Neural cell (in vitro differentiated cells): ENCODE data around the gene EXOC2. TPM values are rescaled to one million over a fixed set of nuclear protein-coding genes. Genes with fewer than 3 reads are reported as not detected.

ENCODE experiments used
- H2AFZ ChIP-seq: fragments of 200-600, 300-800 bp; sonication (generic), shearing (Covaris generic); 2 replicates; pipeline ENCODE4 v1.6.0; 2014; ENCODE audit warnings: low read depth, mild to moderate bottlenecking, antibody characterized with exemption, low read length, moderate library complexity
- H3F3A ChIP-seq: fragments of 200-600 bp; shearing (Covaris generic); 2 replicates; pipeline ENCODE4 v1.6.1; 2016; ENCODE audit warnings: mild to moderate bottlenecking, moderate library complexity, mixed read lengths, antibody characterized with exemption, low read length; ENCODE audit not compliant: insufficient read depth, poor library complexity, severe bottlenecking
- H3K27ac ChIP-seq: fragments of 200-600, 300-800 bp; sonication (generic), shearing (Covaris generic); 2 replicates; pipeline ENCODE4 v1.5.1; 2014; ENCODE audit warnings: mild to moderate bottlenecking, low read length, moderate library complexity
- H3K27me3 ChIP-seq: fragments of 300-800, 200-600 bp; sonication (generic), shearing (Covaris generic); 2 replicates; pipeline ENCODE4 v1.6.0; 2014; ENCODE audit warnings: mild to moderate bottlenecking, low read depth, low read length, moderate library complexity; ENCODE audit not compliant: insufficient read depth
- H3K36me3 ChIP-seq: fragments of 300-800, 200-600 bp; sonication (generic), shearing (Covaris generic); 2 replicates; pipeline ENCODE4 v1.5.1; 2014; ENCODE audit warnings: mild to moderate bottlenecking, antibody characterized with exemption, low read length, moderate library complexity; ENCODE audit not compliant: insufficient read depth
- H3K4me2 ChIP-seq: fragments of 300-800, 200-600 bp; sonication (generic), shearing (Covaris generic); 2 replicates; pipeline ENCODE4 v1.6.0; 2014; ENCODE audit warnings: mild to moderate bottlenecking, low read length
- H3K4me3 ChIP-seq: fragments of 300-800, 200-600 bp; sonication (generic), shearing (Covaris generic); 2 replicates; pipeline ENCODE4 v1.5.1; 2014; ENCODE audit warnings: mild to moderate bottlenecking, low read length, moderate library complexity
- H3K79me2 ChIP-seq: fragments of 200-600 bp; shearing (Covaris generic); replicated peaks from 2 replicates; pipeline ENCODE4 v1.6.0; 2014; ENCODE audit warnings: mild to moderate bottlenecking, low read length, moderate library complexity; ENCODE audit not compliant: insufficient read depth
- H3K9ac ChIP-seq: fragments of 300-800, 200-600 bp; sonication (generic), shearing (Covaris generic); 2 replicates; pipeline ENCODE4 v1.6.1; 2016; ENCODE audit warnings: mild to moderate bottlenecking, low read length, mixed read lengths
- H3K9me2 ChIP-seq: fragments of 200-600 bp; shearing (Covaris generic); 2 replicates; pipeline ENCODE4 v1.6.1; 2016; ENCODE audit warnings: mild to moderate bottlenecking, low read length, mixed read lengths; ENCODE audit not compliant: insufficient read depth
- H3K9me3 ChIP-seq: fragments of 200-600, 300-800 bp; sonication (generic), shearing (Covaris generic); 2 replicates; pipeline ENCODE4 v1.6.1; 2016; ENCODE audit warnings: mild to moderate bottlenecking, mixed run types, low read length, moderate library complexity, mixed read lengths
- H4K20me1 ChIP-seq: fragments of 200-600 bp; shearing (Covaris generic); 2 replicates; pipeline ENCODE4 v1.6.1; 2016; ENCODE audit warnings: mild to moderate bottlenecking, mixed run types; ENCODE audit not compliant: insufficient read depth
- CTCF ChIP-seq: fragments of 450-650 bp; IDR thresholded peaks from 2 replicates; pipeline ENCODE4 v1.5.1; 2014; ENCODE audit warnings: antibody characterized with exemption, mild to moderate bottlenecking, moderate library complexity; ENCODE audit not compliant: poor library complexity, severe bottlenecking
- EP300 ChIP-seq: fragments of 450-650 bp; conservative IDR thresholded peaks from 2 replicates; pipeline ENCODE4 v1.6.1; 2014; ENCODE audit warnings: antibody characterized with exemption, mild to moderate bottlenecking, moderate library complexity; ENCODE audit not compliant: poor library complexity, severe bottlenecking
- EZH2 ChIP-seq: fragments of 200-600, 300-800 bp; shearing (Covaris generic), sonication (generic); IDR thresholded peaks from 2 replicates; pipeline ENCODE4 v1.6.1; 2014; ENCODE audit warnings: antibody characterized with exemption, low read length, borderline replicate concordance, mild to moderate bottlenecking; ENCODE audit not compliant: insufficient read depth, poor library complexity, severe bottlenecking
- MXI1 ChIP-seq: fragments of 450-650 bp; conservative IDR thresholded peaks from 2 replicates; pipeline ENCODE4 v1.6.1; 2014; ENCODE audit warnings: antibody characterized with exemption, mild to moderate bottlenecking; ENCODE audit not compliant: poor library complexity, severe bottlenecking
- POLR2AphosphoS5 ChIP-seq: IDR thresholded peaks from 2 replicates; pipeline ENCODE4 v1.6.1; 2012
- RAD21 ChIP-seq: fragments of 450-650 bp; conservative IDR thresholded peaks from 2 replicates; pipeline ENCODE4 v1.6.1; 2014; ENCODE audit warnings: antibody characterized with exemption, mild to moderate bottlenecking, moderate library complexity
- REST ChIP-seq: IDR thresholded peaks from 2 replicates; pipeline ENCODE4 v1.6.1; 2012; ENCODE audit warnings: borderline replicate concordance
- SMC3 ChIP-seq: fragments of 450-650 bp; conservative IDR thresholded peaks from 2 replicates; pipeline ENCODE4 v1.6.1; 2014; ENCODE audit warnings: antibody characterized with exemption, mild to moderate bottlenecking, moderate library complexity; ENCODE audit not compliant: poor library complexity
- TAF1 ChIP-seq: IDR thresholded peaks from 2 replicates; pipeline ENCODE4 v1.6.1; 2012; ENCODE audit warnings: low read depth
- polyA plus RNA-seq: library from polyadenylated mRNA; depleted of rRNA; stranded (reverse); fragments of >200 nt; gene quantifications from 2 replicates; pipeline ENCODE4 v1.2.3, GENCODE V29; 2014

EXOC2 gene
- polyA plus RNA-seq, 1 donor from 2014 or later: 38.6 TPM

GRCh38 chr6:620166-620565 is 72.8 kb downstream of the EXOC2 start:
- Histone ChIP-seq H4K20me1 (no peaks in the 10 kb centered on the region), H3K79me2 (no peaks in the 10 kb centered on the region), H3K9me3 (no peaks in the 10 kb centered on the region), H3K4me2 (no peak overlapping the region), H3K27me3 (no peaks in the 10 kb centered on the region), H3K27ac (no peak overlapping the region), H3K9me2 (no peaks in the 10 kb centered on the region), H2AFZ (no peak overlapping the region), H3K9ac (no peak overlapping the region), H3F3A (no peaks in the 10 kb centered on the region), H3K4me3 (no peak overlapping the region), H3K36me3 (no peaks in the 10 kb centered on the region)
- TF ChIP-seq TAF1: no peak
- no peak for TF ChIP-seq POLR2AphosphoS5
- TF ChIP-seq REST: no peak
- TF ChIP-seq CTCF: no peak
- no peak for TF ChIP-seq SMC3
- no peak for TF ChIP-seq EZH2
- no peak for TF ChIP-seq EP300
- no peak for TF ChIP-seq MXI1
- TF ChIP-seq RAD21: no peak

GRCh38 chr6:617456-618100 is 75.4 kb downstream of the EXOC2 start:
- TF ChIP-seq REST (no peak), POLR2AphosphoS5 (no peak), SMC3 (peak; percentile 14), RAD21 (peak; percentile 28), EP300 (no peak), TAF1 (no peak), EZH2 (no peak), MXI1 (no peak), CTCF (peak; percentile 23)
- H3K9me3 ChIP-seq: no peaks in the 10 kb centered on the region
- no peaks in the 10 kb centered on the region for H3K9me2 ChIP-seq
- H3F3A ChIP-seq: no peaks in the 10 kb centered on the region
- H3K9ac ChIP-seq: no peak overlapping the region
- no peak overlapping the region for H3K27ac ChIP-seq
- no peaks in the 10 kb centered on the region for H4K20me1 ChIP-seq
- H3K4me2 ChIP-seq: no peak overlapping the region
- H3K27me3 ChIP-seq: no peaks in the 10 kb centered on the region
- H3K4me3 ChIP-seq: no peak overlapping the region
- no peak overlapping the region for H2AFZ ChIP-seq
- H3K36me3 ChIP-seq: no peaks in the 10 kb centered on the region
- no peaks in the 10 kb centered on the region for H3K79me2 ChIP-seq
